COLO668 (cell line): ENCODE results near the gene VMA21.
A peak's percentile ranks its signal among the peaks of the same experiment; 100 is the strongest.

ENCODE experiments used
- DNase-seq: peaks from one replicate; lab custom pipeline; 2025; ENCODE audit not compliant: unreplicated experiment; lab: John Stamatoyannopoulos, UW

The VMA21 gene, protein sequence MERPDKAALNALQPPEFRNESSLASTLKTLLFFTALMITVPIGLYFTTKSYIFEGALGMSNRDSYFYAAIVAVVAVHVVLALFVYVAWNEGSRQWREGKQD

DNA sequence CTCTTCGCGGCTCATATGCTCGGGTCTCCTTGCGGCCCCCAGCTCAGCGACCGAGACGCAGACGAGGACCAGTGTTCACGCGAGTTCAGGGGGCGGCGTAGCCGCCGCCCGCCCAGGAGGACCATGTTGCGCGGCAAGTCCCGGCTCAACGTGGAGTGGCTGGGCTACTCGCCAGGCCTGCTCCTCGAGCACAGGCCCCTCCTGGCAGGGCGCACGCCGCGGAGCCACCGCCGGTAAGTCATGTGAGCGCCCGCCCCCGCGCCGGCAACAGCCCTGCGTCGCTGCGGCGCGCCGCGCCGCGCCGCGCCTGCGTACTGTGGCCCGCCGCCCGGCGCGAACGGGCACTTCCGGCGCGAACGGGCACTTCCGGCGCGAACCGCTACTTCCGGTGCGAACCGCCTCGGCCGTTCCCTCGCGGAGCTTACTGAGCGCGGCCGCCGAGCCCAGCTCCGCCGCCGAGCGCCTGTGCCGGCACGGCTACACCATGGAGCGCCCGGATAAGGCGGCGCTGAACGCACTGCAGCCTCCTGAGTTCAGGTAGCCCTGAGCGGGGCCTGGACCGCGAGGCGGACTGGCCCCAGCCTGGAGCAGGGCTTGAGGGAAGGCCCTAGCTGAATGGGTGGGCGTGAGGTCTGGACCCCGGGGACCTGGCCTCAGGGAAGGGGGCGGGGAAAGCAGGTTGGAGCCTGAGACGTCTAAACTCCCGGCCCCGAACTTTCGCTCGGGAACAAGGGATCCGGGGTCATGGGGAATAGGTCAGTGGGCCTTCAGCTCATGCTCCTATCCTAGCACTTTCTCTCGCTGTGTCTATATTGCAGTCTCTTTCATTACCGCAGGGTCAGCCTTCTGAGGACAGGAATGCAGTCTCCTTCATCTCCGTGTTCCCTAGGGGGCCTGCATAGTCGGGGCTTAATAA, at the start of gene VMA21:
VMA21 (plus strand) TSS at position 382 of the 916 bp plus-strand sequence; CDS start at position 485, 103 bp downstream.
- peak; percentile 95 for DNase-seq

- no peak for DNase-seq
Observed at GRCh38 chrX:151359341-151359740, 37.7 kb upstream of the VMA21 start.

GRCh38 chrX:151359931-151360871, 36.8 kb upstream of the VMA21 start:
- DNase-seq = peak; percentile 39

- DNase-seq = no peak
Observed at GRCh38 chrX:151363316-151363715, 33.7 kb upstream of the VMA21 start.

- no peak for DNase-seq
Observed at GRCh38 chrX:151365579-151365978, 31.4 kb upstream of the VMA21 start.

GRCh38 chrX:151370906-151371305, 26.1 kb upstream of the VMA21 start:
- DNase-seq = peak; percentile 12

GRCh38 chrX:151384807-151385206, 12.2 kb upstream of the VMA21 start:
- peak; percentile 23 for DNase-seq

- no peak for DNase-seq
Observed at GRCh38 chrX:151386838-151387459, 10.1 kb upstream of the VMA21 start.

DNA sequence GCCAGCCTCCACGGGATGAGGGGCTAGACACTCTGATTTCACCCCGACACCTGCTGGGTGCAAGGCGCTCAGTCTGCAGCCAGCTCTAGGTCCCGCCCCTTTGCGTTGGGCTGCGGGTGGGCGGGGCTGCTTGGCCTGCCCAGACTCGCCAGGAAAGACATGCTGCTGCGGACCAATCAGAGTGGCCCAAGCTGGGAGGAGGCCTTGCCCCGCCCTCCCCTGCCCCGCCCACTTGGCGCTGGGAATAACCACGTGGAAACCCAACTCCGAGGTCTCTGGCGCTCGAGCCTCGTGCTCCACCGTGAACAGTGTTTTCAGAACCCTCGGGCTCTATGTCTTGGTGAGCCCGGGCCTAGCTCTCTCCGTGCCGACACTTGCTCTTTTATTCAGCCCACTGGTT, 5.3 kb upstream of the VMA21 start:
- no peak for DNase-seq

DNA sequence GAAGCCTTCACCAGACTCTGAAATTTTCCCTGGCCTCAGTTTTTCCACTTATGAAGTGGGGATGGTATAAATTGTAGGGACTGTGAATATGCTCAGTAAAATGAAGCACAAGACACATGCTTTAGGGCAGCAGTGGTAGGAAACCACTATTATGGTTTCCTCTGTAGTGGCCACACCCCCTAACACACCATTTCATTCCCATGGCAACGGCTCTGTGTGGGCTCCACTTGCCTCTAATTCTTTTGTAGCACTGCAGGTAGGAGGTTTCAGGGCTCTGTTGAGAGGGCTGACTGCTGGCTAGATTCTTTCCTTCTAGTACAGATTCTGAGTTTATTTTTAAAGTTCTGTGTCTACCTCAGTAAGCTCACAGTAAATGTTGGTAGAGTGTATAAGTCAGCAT, 3.5 kb upstream of the VMA21 start:
- DNase-seq = no peak

- peak; percentile 64 for DNase-seq
Observed at GRCh38 chrX:151396042-151396824, 773 bp upstream of the VMA21 start.

GRCh38 chrX:151397741-151398070, 700 bp downstream of the VMA21 start:
- no peak for DNase-seq

GRCh38 chrX:151398346-151398745, 1.3 kb downstream of the VMA21 start:
- DNase-seq = no peak

DNA sequence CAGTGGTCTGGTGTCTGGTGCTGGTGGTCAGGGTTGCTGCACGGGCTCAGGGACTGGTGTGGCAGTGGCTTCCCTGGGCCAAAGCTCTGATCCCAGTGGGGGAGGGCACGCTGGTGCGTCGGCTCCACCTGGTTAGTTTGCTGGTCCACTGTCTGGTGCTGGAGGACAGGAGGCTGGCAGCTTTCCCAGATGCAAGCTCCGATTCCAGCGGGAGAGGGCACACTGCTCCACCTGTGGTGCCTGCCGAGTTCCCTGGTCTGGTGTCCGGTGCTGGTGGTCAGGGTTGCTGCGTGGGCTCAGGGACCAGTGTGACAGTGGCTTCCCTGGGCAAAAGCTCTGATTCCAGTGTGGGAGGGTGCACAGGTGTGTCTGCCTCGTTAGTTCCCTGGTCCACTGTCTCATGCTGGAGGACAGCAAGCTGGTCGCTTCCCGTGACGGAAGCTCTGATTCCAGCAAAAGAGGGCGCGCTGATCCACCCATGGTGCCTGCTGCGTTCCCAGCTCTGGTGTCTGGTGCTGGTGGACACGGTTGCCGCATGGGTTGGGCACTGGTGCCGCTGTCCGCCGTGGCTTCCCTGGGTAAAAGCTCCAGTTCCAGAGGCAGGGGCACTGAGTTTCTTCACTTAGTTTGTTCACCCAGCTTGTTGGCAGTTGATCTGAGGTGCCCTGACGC, 5.8 kb downstream of the VMA21 start:
- DNase-seq = peak; percentile 30

DNA sequence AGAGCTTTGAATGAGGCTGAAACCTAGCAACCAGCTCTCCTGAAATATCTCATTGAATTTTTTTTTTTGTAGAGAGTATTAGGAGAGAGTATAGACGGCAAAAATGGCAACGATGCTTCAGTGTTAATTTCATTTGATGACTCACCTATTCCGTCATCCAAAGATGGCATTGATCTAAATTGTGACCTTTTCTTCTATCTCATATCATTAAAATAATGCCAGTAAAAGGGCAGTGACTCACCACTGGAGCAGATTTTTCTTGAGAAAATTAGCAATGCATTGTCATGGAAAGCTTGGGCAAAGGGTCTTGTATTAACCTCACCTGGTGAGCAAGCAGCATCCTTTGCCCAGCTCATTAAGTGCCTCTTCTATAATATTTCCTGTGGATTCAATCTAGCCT, 19.6 kb downstream of the VMA21 start:
- no peak for DNase-seq

GRCh38 chrX:151419782-151420181, 22.8 kb downstream of the VMA21 start:
- DNase-seq = no peak

DNA sequence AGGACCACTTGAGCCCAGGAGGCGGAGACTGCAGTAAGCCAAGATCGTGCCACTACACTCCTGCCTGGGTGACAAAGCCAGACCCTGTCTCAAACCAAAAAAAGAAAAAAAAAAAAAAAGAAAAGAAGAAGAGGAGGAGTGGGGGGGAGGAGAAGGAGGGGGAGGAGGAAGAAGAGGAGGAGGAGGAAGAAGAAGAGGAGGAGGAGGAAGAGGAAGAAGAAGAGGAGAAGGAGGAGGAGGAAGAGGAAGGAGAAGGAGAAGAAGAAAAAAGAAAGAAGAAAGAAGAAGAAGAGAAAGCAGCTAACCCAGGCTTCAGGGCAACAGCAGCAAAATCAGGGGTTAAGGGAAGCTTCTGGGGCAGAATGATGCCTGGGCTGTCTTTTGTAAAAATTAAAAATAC, 27.5 kb downstream of the VMA21 start:
- no peak for DNase-seq

- DNase-seq = no peak
Observed at GRCh38 chrX:151448509-151448908, 51.5 kb downstream of the VMA21 start.

DNA sequence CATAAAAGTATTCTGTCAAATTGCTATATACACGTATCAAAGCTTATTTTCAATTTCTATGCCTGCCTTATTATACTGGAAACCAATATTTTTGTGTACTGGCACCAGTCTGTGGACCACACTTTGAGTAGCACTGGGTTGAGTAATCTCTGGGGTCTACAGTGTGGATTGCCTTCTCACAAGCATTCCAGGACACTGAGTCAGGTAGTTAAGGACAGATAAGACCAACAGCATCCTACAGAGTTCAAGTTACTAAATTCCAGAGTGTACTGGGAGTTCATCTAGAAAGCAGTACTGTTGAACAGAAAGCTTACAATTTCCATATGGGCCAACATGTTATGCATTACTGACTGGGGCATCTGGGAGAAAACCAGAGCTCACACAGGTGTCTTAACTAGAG, 61.8 kb downstream of the VMA21 start:
- no peak for DNase-seq
